ELF-1 (cell line): Measurements from ENCODE around the gene STX16.
"Not testable (repeated sequence)": the region's sequence is repeated elsewhere in the genome, so short reads cannot be mapped to it uniquely, and the experiment has no call there.

Source experiments
- DNase-seq: peaks from one replicate; pipeline ENCODE4 v3.0.0-alpha.2; 2016; ENCODE audit warnings: low read depth, low spot score

STX16 gene

GRCh38 chr20:58636396-58636982, 14.6 kb upstream of the STX16 start:
- no peak for DNase-seq

GRCh38 chr20:58636983-58637421, 14.1 kb upstream of the STX16 start:
- DNase-seq: peak; percentile 58

GRCh38 chr20:58637466-58638213, 13.4 kb upstream of the STX16 start:
- no peak for DNase-seq

- no peak for DNase-seq
Measured at GRCh38 chr20:58638467-58639181, 12.5 kb upstream of the STX16 start.

GRCh38 chr20:58639182-58640146, 11.6 kb upstream of the STX16 start:
- DNase-seq: no peak

GRCh38 chr20:58640446-58640845, 10.6 kb upstream of the STX16 start:
- DNase-seq: no peak

GRCh38 chr20:58642441-58642840, 8.6 kb upstream of the STX16 start:
- no peak for DNase-seq

GRCh38 chr20:58642896-58643295, 8.2 kb upstream of the STX16 start:
- not testable (repeated sequence) for DNase-seq

GRCh38 chr20:58645412-58645968, 5.6 kb upstream of the STX16 start:
- no peak for DNase-seq

GRCh38 chr20:58646257-58646656, 4.8 kb upstream of the STX16 start:
- DNase-seq: no peak

- DNase-seq: no peak
Measured at GRCh38 chr20:58646703-58647102, 4.4 kb upstream of the STX16 start.

- no peak for DNase-seq
Measured at GRCh38 chr20:58647162-58647795, 3.8 kb upstream of the STX16 start.

- DNase-seq: no peak
Measured at GRCh38 chr20:58647796-58648501, 3.1 kb upstream of the STX16 start.

GRCh38 chr20:58648502-58648825, 2.6 kb upstream of the STX16 start:
- DNase-seq: not testable (repeated sequence)

GRCh38 chr20:58649288-58650180, 1.5 kb upstream of the STX16 start:
- DNase-seq: peak; percentile 44

- peak; percentile 23 for DNase-seq
Measured at GRCh38 chr20:58650181-58650775, 805 bp upstream of the STX16 start.

GRCh38 chr20:58651559-58651945, 469 bp downstream of the STX16 start:
- DNase-seq: no peak

GRCh38 chr20:58651946-58652605, 993 bp downstream of the STX16 start:
- peak; percentile 89 for DNase-seq
